HEK293 (cell line): ENCODE data around the gene BIRC5.

ENCODE experiments used
- CTCF ChIA-PET: fragments of 350-600 bp; formaldehyde crosslinking; extraction: SDS; loops from one replicate; lab custom pipeline; 2021; ENCODE audit warnings: antibody characterized with exemption; lab: Yijun Ruan, JAX
- POLR2A ChIA-PET: fragments of 300-600 bp; formaldehyde crosslinking; extraction: SDS; loops from one replicate; lab custom pipeline; 2020; ENCODE audit warnings: antibody characterized with exemption, inconsistent platforms; lab: Yijun Ruan, JAX
- H3K27ac ChIP-seq: fragments of 200-500 bp; sonication (Bioruptor generic); 2 replicates; pipeline ENCODE4 v1.5.1; 2014; ENCODE audit warnings: low read depth, low read length, control low read depth, inconsistent platforms; ENCODE audit errors: extremely low read depth
- H3K36me3 ChIP-seq, 2 experiments: fragments of 200-500 bp in 1 of 2; sonication (Bioruptor generic) in 1 of 2; 1 replicate in 1 of 2; 2 replicates in 1 of 2; pipeline ENCODE4 v1.5.1; 2014 to 2017; ENCODE audit warnings: inconsistent platforms in 2 of 2, low read length in 2 of 2; ENCODE audit not compliant: control insufficient read depth in 2 of 2, insufficient read depth in 1 of 2
- H3K4me1 ChIP-seq: fragments of 200-500 bp; sonication (Bioruptor generic); 2 replicates; pipeline ENCODE4 v1.5.1; 2014; ENCODE audit warnings: mild to moderate bottlenecking, low read length, inconsistent platforms; ENCODE audit not compliant: control insufficient read depth, insufficient read depth
- H3K4me3 ChIP-seq: 2 replicates; pipeline ENCODE4 v1.5.1; 2011; ENCODE audit warnings: low read depth, mild to moderate bottlenecking, control low read depth, low read length, moderate library complexity
- H3K9me3 ChIP-seq: fragments of 200-500 bp; sonication (Bioruptor generic); 2 replicates; pipeline ENCODE4 v1.5.1; 2014; ENCODE audit warnings: low read depth, low read length, inconsistent platforms; ENCODE audit not compliant: control insufficient read depth, insufficient read depth
- BCL6B ChIP-seq: fragments of 450-650 bp; formaldehyde crosslinking; IDR thresholded peaks from 2 replicates; pipeline ENCODE4 v1.5.1; 2017; ENCODE audit warnings: missing biosample characterization, missing genetic modification characterization
- GLIS1 ChIP-seq: fragments of 450-650 bp; formaldehyde crosslinking; IDR thresholded peaks from 2 replicates; pipeline ENCODE4 v1.5.1; 2016; ENCODE audit warnings: missing biosample characterization, missing genetic modification characterization
- GLIS2 ChIP-seq: fragments of 450-650 bp; formaldehyde crosslinking; IDR thresholded peaks from 2 replicates; pipeline ENCODE4 v1.5.1; 2016; ENCODE audit warnings: missing biosample characterization, missing genetic modification characterization
- KLF10 ChIP-seq: fragments of 450-650 bp; IDR thresholded peaks from 2 replicates; pipeline ENCODE4 v1.5.1; 2018; ENCODE audit warnings: missing biosample characterization, mild to moderate bottlenecking, missing genetic modification characterization
- KLF7 ChIP-seq: fragments of 450-650 bp; formaldehyde crosslinking; IDR thresholded peaks from 2 replicates; pipeline ENCODE4 v1.5.1; 2016; ENCODE audit warnings: missing biosample characterization, missing genetic modification characterization, borderline replicate concordance
- REPIN1 ChIP-seq: fragments of 450-650 bp; formaldehyde crosslinking; IDR thresholded peaks from 2 replicates; pipeline ENCODE4 v1.5.1; 2017; ENCODE audit warnings: missing biosample characterization, missing genetic modification characterization, low read depth
- SALL2 ChIP-seq: fragments of 450-650 bp; formaldehyde crosslinking; IDR thresholded peaks from 2 replicates; pipeline ENCODE4 v1.5.0; 2017; ENCODE audit warnings: missing biosample characterization, mild to moderate bottlenecking, missing genetic modification characterization, borderline replicate concordance
- ZBTB7A ChIP-seq: fragments of 450-650 bp; formaldehyde crosslinking; IDR thresholded peaks from 2 replicates; pipeline ENCODE4 v1.5.1; 2016; ENCODE audit warnings: low read depth, missing biosample characterization, missing genetic modification characterization
- ZBTB8A ChIP-seq: fragments of 450-650 bp; formaldehyde crosslinking; IDR thresholded peaks from 2 replicates; pipeline ENCODE4 v1.5.1; 2016; ENCODE audit warnings: missing biosample characterization, missing genetic modification characterization
- ZNF140 ChIP-seq: fragments of 450-650 bp; formaldehyde crosslinking; IDR thresholded peaks from 2 replicates; pipeline ENCODE4 v1.5.1; 2016; ENCODE audit warnings: missing biosample characterization, missing genetic modification characterization
- ZNF16 ChIP-seq: fragments of 450-650 bp; formaldehyde crosslinking; IDR thresholded peaks from 2 replicates; pipeline ENCODE4 v1.5.1; 2016; ENCODE audit warnings: low read depth, missing biosample characterization, missing genetic modification characterization
- ZNF169 ChIP-seq: fragments of 450-650 bp; formaldehyde crosslinking; IDR thresholded peaks from 2 replicates; pipeline ENCODE4 v1.5.1; 2016; ENCODE audit warnings: missing biosample characterization, missing genetic modification characterization
- ZNF18 ChIP-seq: fragments of 450-650 bp; formaldehyde crosslinking; IDR thresholded peaks from 2 replicates; pipeline ENCODE4 v1.5.1; 2016; ENCODE audit warnings: missing biosample characterization, missing genetic modification characterization
- ZNF19 ChIP-seq: fragments of 450-650 bp; formaldehyde crosslinking; IDR thresholded peaks from 2 replicates; pipeline ENCODE4; 2016; ENCODE audit warnings: missing biosample characterization, missing genetic modification characterization, low read depth
- ZNF214 ChIP-seq: fragments of 450-650 bp; formaldehyde crosslinking; IDR thresholded peaks from 2 replicates; pipeline ENCODE4 v1.5.1; 2017; ENCODE audit warnings: missing biosample characterization, mild to moderate bottlenecking, missing genetic modification characterization, borderline replicate concordance
- ZNF266 ChIP-seq: fragments of 450-650 bp; formaldehyde crosslinking; IDR thresholded peaks from 2 replicates; pipeline ENCODE4 v1.5.1; 2016; ENCODE audit warnings: missing biosample characterization, missing genetic modification characterization, low read depth
- ZNF292 ChIP-seq: fragments of 450-650 bp; formaldehyde crosslinking; IDR thresholded peaks from 2 replicates; pipeline ENCODE4 v1.5.1; 2016; ENCODE audit warnings: low read depth, missing biosample characterization, missing genetic modification characterization, borderline replicate concordance
- ZNF398 ChIP-seq: fragments of 450-650 bp; formaldehyde crosslinking; IDR thresholded peaks from 2 replicates; pipeline ENCODE4 v1.5.1; 2017; ENCODE audit warnings: missing biosample characterization, missing genetic modification characterization
- ZNF555 ChIP-seq: fragments of 450-650 bp; formaldehyde crosslinking; conservative IDR thresholded peaks from 2 replicates; pipeline ENCODE4 v1.5.1; 2017; ENCODE audit warnings: missing biosample characterization, mild to moderate bottlenecking, missing genetic modification characterization, inconsistent platforms
- ZNF561 ChIP-seq: fragments of 450-650 bp; IDR thresholded peaks from 2 replicates; pipeline ENCODE4 v1.5.1; 2018; ENCODE audit warnings: missing biosample characterization, missing genetic modification characterization, borderline replicate concordance
- ZNF580 ChIP-seq: fragments of 450-650 bp; formaldehyde crosslinking; IDR thresholded peaks from 2 replicates; pipeline ENCODE4 v1.5.1; 2016; ENCODE audit warnings: missing biosample characterization, missing genetic modification characterization
- ZNF664 ChIP-seq: fragments of 450-650 bp; formaldehyde crosslinking; IDR thresholded peaks from 2 replicates; pipeline ENCODE4 v1.5.1; 2016; ENCODE audit warnings: missing biosample characterization, missing genetic modification characterization
- ZNF670 ChIP-seq: fragments of 450-650 bp; formaldehyde crosslinking; IDR thresholded peaks from 2 replicates; pipeline ENCODE4 v1.5.1; 2016; ENCODE audit warnings: missing biosample characterization, missing genetic modification characterization, low read depth
- ZNF777 ChIP-seq: fragments of 450-650 bp; formaldehyde crosslinking; IDR thresholded peaks from 2 replicates; pipeline ENCODE4 v1.5.1; 2017; ENCODE audit warnings: missing biosample characterization, missing genetic modification characterization, borderline replicate concordance
- ZSCAN30 ChIP-seq: fragments of 450-650 bp; IDR thresholded peaks from 2 replicates; pipeline ENCODE4 v1.5.1; 2018; ENCODE audit warnings: missing biosample characterization, mild to moderate bottlenecking, missing genetic modification characterization, moderate library complexity

Gene BIRC5

GRCh38 chr17:78219396-78220150 is 5.5 kb downstream of the BIRC5 start (continued):
- TF ChIP-seq ZNF292 (tag by site-specific recombination) (no peak), ZNF777 (no peak), ZNF18 (tag by site-specific recombination) (0 out of 2 replicates have a peak, but pooled peaks have one; percentile 35), SALL2 (tag by site-specific recombination) (no peak), KLF7 (no peak), GLIS1 (no peak), ZNF580 (tag by site-specific recombination) (no peak), ZBTB7A (no peak), ZNF16 (tag by site-specific recombination) (no peak), ZNF266 (tag by site-specific recombination) (no peak), REPIN1 (tag by site-specific recombination) (no peak), ZNF555 (tag by site-specific recombination) (no peak)

- Histone ChIP-seq H3K4me1 (peaks cover 4% of the 10 kb centered on the region; the same call in 1 of the 2 replicates), H3K4me3 (no peak overlapping the region), H3K27ac (no peak overlapping the region), H3K9me3 (no peaks in the 10 kb centered on the region), H3K36me3 (peaks cover 62 to 68% of the 10 kb centered on the region in 2 experiments)
- ChIA-PET POLR2A (interaction anchor here (0.7 to 2.3 kb wide), 3 partner anchors 9 to 764 kb away, joined by 3 to 9 read pairs (median 8); partner anchors contain the start of genes BIRC5 and TK1), CTCF (interaction anchor here (0.6 to 1.1 kb wide), 4 partner anchors 31 to 443 kb away, joined by 3 to 5 read pairs (median 4); no protein-coding TSS in a partner anchor)
- TF ChIP-seq ZNF664 (tag by site-specific recombination), result no peak
- TF ChIP-seq ZBTB8A (tag by site-specific recombination), result no peak
- no peak for TF ChIP-seq BCL6B
- TF ChIP-seq ZNF19 (tag by site-specific recombination), result no peak
- TF ChIP-seq ZSCAN30 (tag by site-specific recombination), result no peak
- no peak for TF ChIP-seq ZNF214
- no peak for TF ChIP-seq ZNF398 (tag by site-specific recombination)
- no peak for TF ChIP-seq ZNF561 (tag by site-specific recombination)
- TF ChIP-seq ZNF169 (tag by site-specific recombination), result no peak
- TF ChIP-seq ZNF670, result no peak
- no peak for TF ChIP-seq GLIS2 (tag by site-specific recombination)
- TF ChIP-seq ZNF140 (tag by site-specific recombination), result no peak
- TF ChIP-seq KLF10 (tag by site-specific recombination), result no peak
- TF ChIP-seq, all 188 proteins: peak for 0
Observed at GRCh38 chr17:78223061-78223460, 9.0 kb downstream of the BIRC5 start.
